Non-pigmented ciliary epithelial cell (primary cell): ENCODE results near the gene ROBO1.

Experiments
- DNase-seq: peaks from one replicate; pipeline ENCODE4 v3.0.0-alpha.2; 2010; ENCODE audit warnings: low read depth

Gene ROBO1

GRCh38 chr3:79162653-79163052 lies 605.1 kb downstream of the ROBO1 start:
- no peak for DNase-seq

- no peak for DNase-seq
Measured at GRCh38 chr3:79161941-79162340, 605.9 kb downstream of the ROBO1 start.

- no peak for DNase-seq
Measured at GRCh38 chr3:79160421-79160820, 607.4 kb downstream of the ROBO1 start.

GRCh38 chr3:79159736-79160135 lies 608.1 kb downstream of the ROBO1 start:
- no peak for DNase-seq

GRCh38 chr3:79157191-79157590 lies 610.6 kb downstream of the ROBO1 start:
- DNase-seq, result no peak

GRCh38 chr3:79154865-79155264 lies 612.9 kb downstream of the ROBO1 start:
- DNase-seq, result no peak

GRCh38 chr3:79148786-79149185 lies 619.0 kb downstream of the ROBO1 start:
- no peak for DNase-seq

GRCh38 chr3:79146024-79146423 lies 621.8 kb downstream of the ROBO1 start:
- no peak for DNase-seq

- DNase-seq, result peak; percentile 63
Measured at GRCh38 chr3:79140708-79141107, 627.1 kb downstream of the ROBO1 start.

- peak; percentile 63 for DNase-seq
Measured at GRCh38 chr3:79139395-79140068, 628.3 kb downstream of the ROBO1 start.

GRCh38 chr3:79125313-79125984 lies 642.3 kb downstream of the ROBO1 start:
- no peak for DNase-seq

- DNase-seq, result no peak
Measured at GRCh38 chr3:79115458-79115857, 652.3 kb downstream of the ROBO1 start.

GRCh38 chr3:79113876-79114275 lies 653.9 kb downstream of the ROBO1 start:
- no peak for DNase-seq

- DNase-seq, result peak; percentile 45
Measured at GRCh38 chr3:79111375-79112052, 656.3 kb downstream of the ROBO1 start.

- no peak for DNase-seq
Measured at GRCh38 chr3:79109754-79110153, 658.0 kb downstream of the ROBO1 start.

GRCh38 chr3:79103307-79103706 lies 664.5 kb downstream of the ROBO1 start:
- DNase-seq, result no peak

GRCh38 chr3:79097964-79098660 lies 669.7 kb downstream of the ROBO1 start:
- no peak for DNase-seq

- DNase-seq, result no peak
Measured at GRCh38 chr3:79094654-79095053, 673.1 kb downstream of the ROBO1 start.

GRCh38 chr3:79086514-79086913 lies 681.3 kb downstream of the ROBO1 start:
- peak; percentile 14 for DNase-seq

GRCh38 chr3:79085171-79085570 lies 682.6 kb downstream of the ROBO1 start:
- DNase-seq, result peak; percentile 26

GRCh38 chr3:79081335-79081734 lies 686.5 kb downstream of the ROBO1 start:
- no peak for DNase-seq

- no peak for DNase-seq
Measured at GRCh38 chr3:79074558-79074957, 693.2 kb downstream of the ROBO1 start.

- no peak for DNase-seq
Measured at GRCh38 chr3:79067734-79068133, 700.1 kb downstream of the ROBO1 start.
